SK-N-MC (cell line): Measurements from ENCODE around the gene PIWIL4.

Source experiments
- DNase-seq: peaks from one replicate; pipeline ENCODE4 v3.0.0-alpha.2; 2011; ENCODE audit warnings: low read depth, low spot score
- H3K27ac ChIP-seq: fragments of 200-600 bp; sonication (generic); 2 replicates; pipeline ENCODE4 v1.5.1; 2016; ENCODE audit warnings: mixed run types
- H3K36me3 ChIP-seq: fragments of 200-600 bp; sonication (generic); 2 replicates; pipeline ENCODE4 v1.6.1; 2017; ENCODE audit warnings: antibody characterized with exemption, low read length, mixed read lengths; ENCODE audit not compliant: insufficient read depth
- H3K4me3 ChIP-seq: fragments of 200-600 bp; sonication (generic); 2 replicates; pipeline ENCODE4 v1.5.1; 2016
- H3K9ac ChIP-seq: fragments of 200-600 bp; sonication (generic); 2 replicates; pipeline ENCODE4 v1.8.0; 2017; ENCODE audit warnings: mixed run types, mixed read lengths; ENCODE audit not compliant: insufficient read length
- H3K9me3 ChIP-seq: fragments of 200-600 bp; sonication (generic); 2 replicates; pipeline ENCODE4 v1.6.1; 2017; ENCODE audit warnings: low read depth, mild to moderate bottlenecking, antibody characterized with exemption, low read length, moderate library complexity, mixed read lengths
- EZH2 ChIP-seq: fragments of 200-600 bp; sonication (generic); IDR thresholded peaks from one replicate; pipeline ENCODE4 v1.6.1; 2017; ENCODE audit warnings: antibody characterized with exemption
- FOXP2 ChIP-seq: optimal IDR thresholded peaks from 2 replicates; pipeline ENCODE3; 2011; ENCODE audit warnings: mild to moderate bottlenecking, moderate library complexity; ENCODE audit not compliant: insufficient read depth; ENCODE audit errors: extremely low read length, control extremely low read depth
- POLR2AphosphoS5 ChIP-seq: IDR thresholded peaks from 2 replicates; pipeline ENCODE4 v1.6.1; 2012; ENCODE audit warnings: mild to moderate bottlenecking, low read depth, low read length, borderline replicate concordance

The PIWIL4 gene

DNA sequence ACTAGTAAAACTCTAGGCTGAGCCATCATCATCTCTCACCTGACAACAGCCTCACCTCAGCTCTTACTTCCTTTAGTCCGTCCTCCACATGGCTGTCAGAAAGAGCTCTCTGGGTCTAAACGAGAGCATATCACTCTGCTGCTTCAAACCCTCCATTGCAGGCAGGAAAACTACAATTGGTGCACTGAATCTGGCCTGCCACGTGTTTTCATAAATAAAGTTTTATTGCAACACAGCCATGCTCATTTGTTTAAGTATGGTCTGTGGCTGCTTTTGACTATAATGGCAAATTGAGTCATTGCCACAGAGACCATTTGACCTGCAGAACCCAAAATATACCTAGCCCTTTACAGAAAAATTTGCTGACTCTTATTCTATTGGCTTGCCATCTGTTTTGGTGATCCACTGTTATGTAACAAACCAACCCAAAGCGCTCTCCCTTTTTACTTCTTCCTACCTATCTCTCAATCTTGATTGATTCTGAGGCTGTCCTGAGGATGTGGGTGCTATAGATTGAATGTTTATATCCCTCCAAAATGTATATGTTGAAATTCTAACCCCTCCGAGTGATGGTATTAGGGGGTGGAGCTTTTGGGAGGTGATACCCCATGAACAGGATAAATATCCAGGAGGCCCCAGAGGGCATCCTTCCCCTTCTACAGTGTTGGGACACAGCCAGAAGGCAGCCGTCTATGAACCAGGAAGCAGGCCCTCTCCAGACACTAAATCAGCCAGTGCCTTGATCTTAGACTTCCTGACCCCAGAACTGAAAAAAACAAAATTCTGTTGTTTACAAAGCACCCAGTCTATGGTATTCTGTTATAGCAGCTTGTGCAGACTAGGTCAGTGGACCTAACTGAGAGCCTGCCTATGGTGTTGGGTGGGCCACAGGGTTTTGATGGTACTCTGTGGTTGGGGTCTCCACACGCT, 99.9 kb downstream of the PIWIL4 start:
- no peak for TF ChIP-seq EZH2
- no peak for TF ChIP-seq FOXP2
- no peak for TF ChIP-seq POLR2AphosphoS5
- Histone ChIP-seq H3K27ac (no peak overlapping the region), H3K36me3 (no peaks in the 10 kb centered on the region), H3K4me3 (no peak overlapping the region), H3K9me3 (no peaks in the 10 kb centered on the region), H3K9ac (no peak overlapping the region)
- DNase-seq = no peak

DNA sequence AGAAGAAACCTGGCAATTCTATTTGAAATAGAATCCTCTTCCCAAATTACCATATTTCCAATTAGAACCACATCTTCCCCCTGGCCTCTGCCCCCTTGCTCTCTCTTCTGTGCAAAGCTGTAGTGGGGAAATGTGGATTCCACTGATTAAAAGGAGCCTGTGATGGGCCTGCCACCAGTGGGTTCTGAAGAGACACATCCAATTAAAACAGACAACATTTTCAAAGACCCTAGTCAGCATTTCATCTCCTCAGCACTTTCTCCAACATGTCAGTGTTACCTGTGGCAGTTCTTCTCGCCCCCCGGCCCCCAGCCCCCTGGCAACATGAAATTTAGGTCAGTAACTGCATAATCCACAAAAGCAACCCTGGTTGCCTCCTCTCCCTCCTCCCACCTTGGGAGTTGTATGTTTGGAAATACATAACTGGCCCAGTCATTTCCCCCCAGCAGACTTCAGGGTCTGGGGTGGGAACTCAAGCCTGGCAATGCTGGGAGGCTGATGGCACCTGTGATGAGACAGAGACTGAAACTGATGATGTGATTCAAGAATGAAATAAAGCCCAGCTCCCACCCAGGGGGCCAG, 101.1 kb downstream of the PIWIL4 start:
- Histone ChIP-seq H3K9ac (no peak overlapping the region), H3K36me3 (no peaks in the 10 kb centered on the region), H3K27ac (no peak overlapping the region), H3K9me3 (no peaks in the 10 kb centered on the region), H3K4me3 (no peak overlapping the region)
- TF ChIP-seq EZH2 (no peak), FOXP2 (no peak), POLR2AphosphoS5 (no peak)
- no peak for DNase-seq

GRCh38 chr11:94669023-94669422, 101.9 kb downstream of the PIWIL4 start:
- no peak overlapping the region for H3K4me3 ChIP-seq

More at GRCh38 chr11:94669023-94669422, 101.9 kb downstream of the PIWIL4 start:
- H3K27ac ChIP-seq = no peak overlapping the region
- H3K36me3 ChIP-seq = no peaks in the 10 kb centered on the region
- TF ChIP-seq EZH2 = no peak
- no peak for TF ChIP-seq FOXP2
- no peak for TF ChIP-seq POLR2AphosphoS5
- no peaks in the 10 kb centered on the region for H3K9me3 ChIP-seq
- DNase-seq = no peak
- H3K9ac ChIP-seq = no peak overlapping the region
